IPS DF 6.9 (cell line): ENCODE results near the gene CCDC106.

ENCODE experiments used
- DNase-seq: peaks from one replicate; pipeline ENCODE4 v3.0.0-alpha.2; 2013; ENCODE audit warnings: low read depth, low spot score
- H3K27ac ChIP-seq: one replicate; pipeline ENCODE4 v1.5.1; 2013; ENCODE audit warnings: low read length, control low read depth
- H3K27me3 ChIP-seq: 2 replicates; pipeline ENCODE4 v1.6.1; 2013; ENCODE audit warnings: mild to moderate bottlenecking, low read length; ENCODE audit not compliant: control insufficient read depth, insufficient read depth
- H3K36me3 ChIP-seq: 2 replicates; pipeline ENCODE4 v1.6.1; 2013; ENCODE audit warnings: low read length; ENCODE audit not compliant: control insufficient read depth, insufficient read depth
- H3K4me1 ChIP-seq: 2 replicates; pipeline ENCODE4 v1.6.1; 2013; ENCODE audit warnings: low read length; ENCODE audit not compliant: control insufficient read depth, insufficient read depth
- H3K4me3 ChIP-seq: 2 replicates; pipeline ENCODE4 v1.5.1; 2013; ENCODE audit warnings: mild to moderate bottlenecking, low read length
- H3K9me3 ChIP-seq: 2 replicates; pipeline ENCODE4 v1.6.1; 2013; ENCODE audit warnings: low read length, inconsistent platforms; ENCODE audit not compliant: control insufficient read depth, insufficient read depth
- WGBS: extraction: QIAGEN DNeasy Blood & Tissue Kit; methylation state at CpG from one replicate; pipeline ENCODE4 v1.1.7; 2013; ENCODE audit warnings: mixed read lengths, missing lambda C conversion rate; ENCODE audit not compliant: insufficient read length, insufficient coverage; 5-methylcytosine and 5-hydroxymethylcytosine counted together

Gene CCDC106

DNA sequence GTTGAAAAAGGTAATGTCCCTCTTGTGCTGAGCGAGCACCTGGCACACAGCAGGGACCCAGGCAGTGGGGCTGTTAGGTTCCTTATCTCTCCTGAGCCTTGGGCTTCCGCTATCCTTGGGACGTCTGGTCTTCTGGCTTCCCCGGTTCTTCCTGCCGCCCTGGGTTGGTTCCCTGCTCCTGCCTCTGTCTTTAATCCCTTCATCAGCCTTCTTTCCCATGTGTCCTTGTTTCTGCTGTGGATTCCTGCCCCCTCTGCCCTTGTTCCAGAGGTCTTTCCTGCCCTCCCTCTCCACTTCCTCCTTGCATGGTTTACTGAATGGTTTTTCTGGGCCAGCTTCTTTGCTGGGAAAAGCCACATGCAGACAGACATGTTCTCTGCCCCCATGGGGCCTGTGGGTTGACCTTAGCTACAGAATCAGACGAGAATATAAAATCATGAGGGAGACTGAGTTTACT lies 29.6 kb downstream of the CCDC106 start:
- H3K36me3 ChIP-seq: peaks cover 16% of the 10 kb centered on the region; the same call in 1 of the 2 replicates
- no peaks in the 10 kb centered on the region; the same call in 1 of the 2 replicates for H3K4me1 ChIP-seq
- no peaks in the 10 kb centered on the region for H3K9me3 ChIP-seq
- no CpG with 5 or more reads among the region's 6 CpGs for WGBS
- no peak overlapping the region for H3K27ac ChIP-seq
- H3K27me3 ChIP-seq: no peaks in the 10 kb centered on the region
- no peak for DNase-seq
- H3K4me3 ChIP-seq: no peak overlapping the region

DNA sequence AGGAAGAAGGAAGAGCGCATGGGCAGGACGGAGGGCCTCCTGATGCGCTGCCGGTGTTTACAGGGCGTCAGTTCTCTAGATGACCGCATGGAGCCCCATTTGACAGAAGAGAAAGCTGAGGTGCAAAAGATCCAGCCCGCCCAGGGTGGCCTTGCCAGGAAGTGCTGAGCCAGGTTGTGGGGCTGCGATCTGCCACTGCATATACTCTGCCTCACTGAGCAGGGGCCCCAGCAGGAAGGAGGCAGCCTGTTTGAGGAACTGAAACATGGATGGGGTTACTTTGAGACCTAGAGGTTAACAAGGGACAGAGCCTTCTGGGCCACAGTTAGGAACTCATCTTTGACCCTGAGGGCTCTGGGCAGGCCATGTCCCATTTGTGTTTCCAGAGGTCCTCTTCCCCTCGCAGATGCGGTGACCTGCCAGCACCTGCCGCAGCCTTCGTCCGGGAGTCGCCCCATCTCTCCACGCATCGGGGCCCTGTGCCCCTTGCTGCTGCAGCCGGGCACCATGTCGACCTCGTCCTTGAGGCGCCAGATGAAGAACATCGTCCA lies 30.2 kb downstream of the CCDC106 start:
- H3K4me3 ChIP-seq: no peak overlapping the region
- peaks cover 16% of the 10 kb centered on the region; the same call in 1 of the 2 replicates for H3K36me3 ChIP-seq
- no peaks in the 10 kb centered on the region for H3K9me3 ChIP-seq
- no CpG with 5 or more reads among the region's 21 CpGs for WGBS
- H3K27me3 ChIP-seq: no peaks in the 10 kb centered on the region
- H3K27ac ChIP-seq: no peak overlapping the region
- DNase-seq: no peak
- H3K4me1 ChIP-seq: no peaks in the 10 kb centered on the region; the same call in 1 of the 2 replicates

DNA sequence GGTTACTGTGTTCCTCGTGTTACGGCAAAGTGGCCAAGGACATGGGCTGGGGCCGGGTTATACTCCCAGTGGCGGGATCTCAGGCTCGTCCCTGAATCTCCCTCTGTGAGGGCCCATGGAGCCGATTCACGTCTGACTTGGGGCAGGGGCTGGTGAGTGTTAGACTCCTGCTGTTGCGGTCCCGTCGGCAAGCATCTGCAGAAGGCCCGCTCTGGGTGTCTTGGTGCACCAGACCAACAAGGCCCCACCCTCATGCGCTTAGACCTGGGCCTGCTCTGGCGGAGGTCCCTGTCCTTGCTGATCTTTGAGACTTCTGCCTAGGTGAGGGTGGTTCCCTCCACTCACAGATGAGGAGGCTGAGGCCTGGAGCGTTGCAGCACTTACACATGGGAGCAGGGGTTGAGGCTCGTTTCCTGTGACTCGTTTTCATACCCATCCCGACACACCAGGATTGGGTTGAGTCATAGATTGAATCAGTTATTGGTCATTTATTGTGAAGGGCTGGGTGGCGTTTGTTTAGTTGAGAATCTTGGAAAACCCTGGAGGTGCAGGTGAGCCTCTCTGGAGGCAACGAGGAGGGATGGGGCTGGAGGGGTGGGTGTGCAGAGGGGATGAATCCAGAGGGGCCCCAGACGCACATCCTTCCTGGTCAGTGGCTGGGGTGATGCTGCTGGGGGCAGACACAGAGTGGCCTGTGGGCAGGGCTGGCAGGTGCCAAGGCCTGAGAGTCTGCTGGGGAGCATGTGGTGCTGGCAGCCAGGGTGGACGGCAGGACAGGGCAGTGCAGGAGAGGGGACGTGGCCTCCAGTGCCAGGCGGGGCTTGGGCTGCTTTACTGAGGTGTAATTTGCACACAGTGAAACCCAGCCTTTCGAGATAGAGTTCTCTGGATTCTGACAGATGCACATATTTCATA lies 31.6 kb downstream of the CCDC106 start:
- H3K27ac ChIP-seq: no peak overlapping the region
- no peaks in the 10 kb centered on the region for H3K9me3 ChIP-seq
- peaks cover 16% of the 10 kb centered on the region; the same call in 1 of the 2 replicates for H3K36me3 ChIP-seq
- H3K27me3 ChIP-seq: no peaks in the 10 kb centered on the region
- no peaks in the 10 kb centered on the region; the same call in 1 of the 2 replicates for H3K4me1 ChIP-seq
- H3K4me3 ChIP-seq: no peak overlapping the region
- WGBS: no CpG with 5 or more reads among the region's 24 CpGs
- no peak for DNase-seq

DNA sequence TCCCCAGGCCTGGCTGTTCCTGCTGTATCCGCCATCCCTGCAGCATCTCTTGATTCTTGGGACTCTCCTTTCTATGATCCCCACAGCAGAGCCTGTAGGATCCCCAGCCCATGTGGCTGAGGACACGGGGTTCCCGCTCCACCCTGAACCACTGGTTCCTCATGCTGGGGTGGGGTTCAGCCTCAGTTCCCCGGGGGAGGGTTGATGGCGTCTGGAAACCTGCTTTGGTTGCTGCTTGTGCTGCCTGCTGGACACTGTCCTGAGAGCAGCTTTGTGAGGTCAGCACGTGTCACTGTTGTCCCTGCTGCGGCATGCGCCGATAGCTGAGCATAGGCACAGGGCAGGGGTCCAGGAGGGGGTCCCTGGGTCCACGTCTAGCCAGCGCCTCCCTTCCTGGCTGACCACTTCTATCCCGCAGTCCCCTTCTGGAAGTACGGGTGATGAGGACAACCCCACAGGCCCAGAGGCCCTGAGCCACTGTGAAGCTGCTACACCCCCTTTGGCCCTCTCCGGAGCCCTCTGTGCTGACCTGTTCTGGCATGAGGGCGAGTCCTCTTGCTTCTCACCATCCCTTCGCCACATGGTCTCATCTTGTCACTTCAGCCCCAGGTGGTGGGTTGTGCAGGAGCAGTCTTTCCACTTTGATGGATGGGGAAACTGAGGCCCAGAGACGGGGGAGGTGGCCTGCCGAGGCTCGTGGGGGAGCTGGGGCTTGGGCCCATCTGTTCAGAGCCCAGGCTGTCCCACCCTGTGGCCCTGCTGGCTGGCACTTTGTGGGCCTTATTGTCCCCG lies 32.5 kb downstream of the CCDC106 start:
- WGBS: no CpG with 5 or more reads among the region's 20 CpGs
- Histone ChIP-seq H3K27me3 (no peaks in the 10 kb centered on the region), H3K4me1 (no peaks in the 10 kb centered on the region; the same call in 1 of the 2 replicates), H3K9me3 (no peaks in the 10 kb centered on the region), H3K4me3 (no peak overlapping the region), H3K36me3 (peaks cover 24% of the 10 kb centered on the region; the same call in 1 of the 2 replicates), H3K27ac (no peak overlapping the region)
- no peak for DNase-seq

DNA sequence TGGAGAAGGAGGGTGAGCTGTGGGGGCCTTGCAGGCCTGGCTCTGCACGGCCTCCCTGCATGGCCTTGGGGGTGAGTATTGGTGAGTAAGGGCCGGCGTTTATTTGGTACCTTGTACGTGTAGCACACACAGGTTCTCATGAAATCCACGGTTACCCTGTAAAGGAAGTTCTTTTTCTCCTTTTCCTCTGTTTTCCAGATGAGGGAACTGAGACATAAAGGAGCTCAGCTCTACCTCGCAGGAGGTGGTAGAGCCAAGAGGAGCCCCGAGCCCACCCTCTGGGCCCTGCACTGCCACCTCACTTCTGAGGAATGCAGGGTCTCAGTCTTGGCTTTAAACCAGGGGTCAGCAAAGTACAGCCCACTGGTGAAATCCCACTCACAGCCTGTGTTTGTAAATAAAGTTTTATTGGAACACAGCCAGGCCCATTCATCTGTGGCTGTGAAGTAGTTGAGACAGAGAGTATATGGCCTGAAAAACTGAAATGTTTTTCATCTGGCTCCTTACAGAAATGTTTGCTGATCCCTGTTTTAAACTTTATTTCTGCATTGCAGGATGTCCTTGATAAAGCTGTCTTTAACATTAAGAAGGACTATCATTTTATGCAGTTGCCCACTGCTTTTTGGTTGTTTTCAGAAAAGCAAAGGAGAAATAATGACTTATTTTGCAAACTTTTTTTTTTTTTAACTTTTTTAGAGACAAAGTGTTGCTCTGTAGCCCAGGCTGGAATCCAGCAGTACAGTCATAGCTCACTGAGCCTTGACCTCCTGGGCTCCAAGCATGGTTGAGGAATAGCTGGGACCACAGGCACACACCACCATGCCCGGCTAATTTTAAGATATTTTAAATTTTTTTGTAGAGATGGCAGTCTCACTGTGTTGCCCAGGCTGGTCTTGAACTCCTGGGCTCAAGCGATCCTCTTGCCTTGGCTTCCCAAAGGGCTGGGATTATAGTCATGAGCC lies 33.4 kb downstream of the CCDC106 start:
- H3K9me3 ChIP-seq: no peaks in the 10 kb centered on the region
- DNase-seq: no peak
- H3K4me3 ChIP-seq: no peak overlapping the region
- H3K36me3 ChIP-seq: peaks cover 24% of the 10 kb centered on the region; the same call in 1 of the 2 replicates
- H3K27ac ChIP-seq: no peak overlapping the region
- H3K4me1 ChIP-seq: no peaks in the 10 kb centered on the region; the same call in 1 of the 2 replicates
- H3K27me3 ChIP-seq: no peaks in the 10 kb centered on the region
- WGBS: no CpG with 5 or more reads among the region's 9 CpGs

DNA sequence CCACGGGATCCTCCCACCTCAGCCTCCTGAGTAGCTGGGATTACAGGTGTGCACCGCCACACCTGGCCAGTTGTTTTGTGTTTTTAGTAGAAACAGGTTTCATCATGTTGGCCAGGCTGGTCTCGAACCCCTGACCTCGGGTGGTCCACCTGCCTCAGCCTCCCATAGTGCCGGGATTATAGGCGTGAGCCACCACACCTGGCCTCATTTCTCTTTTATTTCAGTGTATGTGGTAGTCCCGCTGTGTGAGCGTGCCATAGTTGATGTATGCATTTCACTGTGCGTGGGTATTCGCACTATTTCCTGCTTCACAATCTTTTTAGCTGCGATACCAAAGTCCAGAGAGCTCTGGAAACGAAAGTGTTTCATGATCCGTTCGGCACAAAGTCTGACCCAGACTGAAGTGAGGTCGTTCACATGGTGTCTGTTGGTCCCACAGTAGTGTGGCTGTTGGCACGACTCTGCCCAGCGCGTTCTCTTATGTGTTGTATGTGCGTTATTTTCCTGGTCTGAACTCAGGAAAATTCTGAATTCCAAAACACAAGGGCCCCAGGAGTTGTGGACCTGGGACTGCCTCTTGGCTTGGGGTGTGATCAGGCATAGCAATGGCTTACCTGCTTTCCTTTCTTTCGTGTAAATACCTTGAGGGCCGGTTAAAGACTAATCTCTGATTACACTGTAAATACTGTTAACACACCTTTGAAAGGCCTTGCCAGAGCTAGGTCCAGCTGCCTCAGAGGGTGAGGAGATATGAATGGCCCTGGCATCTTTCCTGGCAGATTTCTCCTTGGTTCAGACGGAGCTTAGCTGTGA lies 35.6 kb downstream of the CCDC106 start:
- no peaks in the 10 kb centered on the region; the same call in 1 of the 2 replicates for H3K4me1 ChIP-seq
- no peaks in the 10 kb centered on the region for H3K27me3 ChIP-seq
- no peak overlapping the region for H3K27ac ChIP-seq
- H3K9me3 ChIP-seq: no peaks in the 10 kb centered on the region
- H3K36me3 ChIP-seq: peaks cover 22% of the 10 kb centered on the region; the same call in 1 of the 2 replicates
- no CpG with 5 or more reads among the region's 22 CpGs for whole genome bisulfite sequencing
- no peak for DNase-seq
- H3K4me3 ChIP-seq: no peak overlapping the region

DNA sequence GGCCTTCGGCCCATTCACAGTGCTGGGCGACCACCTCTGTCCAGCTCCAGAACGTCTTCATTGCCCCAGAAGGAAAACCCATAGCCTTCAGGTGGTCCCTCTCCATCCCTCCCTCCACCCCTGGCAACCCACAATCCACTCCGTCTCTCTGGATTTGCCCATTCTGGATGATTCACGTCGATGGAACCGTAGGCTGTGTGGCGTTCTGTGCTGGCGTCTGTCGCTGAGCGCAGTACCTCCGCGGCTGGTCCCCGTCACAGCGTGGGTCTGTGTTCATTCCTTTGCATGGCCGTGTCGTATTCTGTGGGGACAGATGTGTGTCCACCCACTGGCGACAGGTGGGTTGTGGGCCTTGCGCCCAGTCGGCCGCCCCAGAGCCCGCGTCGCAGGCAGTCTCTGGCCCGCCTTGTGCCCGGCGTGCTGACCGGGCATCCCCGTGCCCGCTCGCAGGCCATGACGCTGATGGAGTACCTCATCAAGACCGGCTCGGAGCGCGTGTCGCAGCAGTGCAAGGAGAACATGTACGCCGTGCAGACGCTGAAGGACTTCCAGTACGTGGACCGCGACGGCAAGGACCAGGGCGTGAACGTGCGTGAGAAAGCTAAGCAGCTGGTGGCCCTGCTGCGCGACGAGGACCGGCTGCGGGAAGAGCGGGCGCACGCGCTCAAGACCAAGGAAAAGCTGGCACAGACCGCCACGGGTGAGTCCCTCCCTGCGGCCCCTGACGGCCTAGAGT lies 37.1 kb downstream of the CCDC106 start:
- no peaks in the 10 kb centered on the region for H3K9me3 ChIP-seq
- WGBS: no CpG with 5 or more reads among the region's 60 CpGs
- no peaks in the 10 kb centered on the region for H3K27me3 ChIP-seq
- no peaks in the 10 kb centered on the region; the same call in 1 of the 2 replicates for H3K4me1 ChIP-seq
- peaks cover 33% of the 10 kb centered on the region for H3K36me3 ChIP-seq
- H3K4me3 ChIP-seq: no peak overlapping the region
- DNase-seq: no peak
- H3K27ac ChIP-seq: no peak overlapping the region

DNA sequence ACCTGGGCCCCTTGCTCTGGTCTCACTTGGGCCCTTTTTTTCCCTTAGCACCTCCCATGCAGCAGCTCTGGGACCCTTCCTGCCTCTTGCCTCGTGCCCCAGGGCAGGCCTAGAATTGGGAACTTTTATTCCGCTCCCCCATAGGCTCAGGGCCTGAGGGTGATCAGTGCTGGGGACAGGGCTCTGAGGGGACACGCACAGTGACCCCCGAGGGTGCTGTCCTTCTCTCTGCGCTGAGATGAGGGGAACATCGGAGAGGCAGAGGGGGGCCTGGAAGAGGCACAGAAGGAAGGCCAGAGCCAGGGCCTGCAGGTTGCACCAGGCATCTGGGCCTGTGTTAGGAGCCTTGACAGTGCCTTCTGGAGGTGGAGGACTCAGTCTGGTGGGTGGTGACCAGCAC lies 37.8 kb downstream of the CCDC106 start:
- DNase-seq: no peak
- Histone ChIP-seq H3K4me1 (no peaks in the 10 kb centered on the region), H3K27me3 (no peaks in the 10 kb centered on the region), H3K36me3 (peaks cover 32% of the 10 kb centered on the region), H3K9me3 (no peaks in the 10 kb centered on the region), H3K4me3 (no peak overlapping the region), H3K27ac (no peak overlapping the region)
- WGBS: no CpG with 5 or more reads among the region's 6 CpGs
